Pons (tissue), 1 donor: Measurements from ENCODE around the gene ST3GAL3.
A peak's percentile ranks its signal among the peaks of the same experiment; 100 is the strongest.

Experiments
- DNase-seq: peaks from one replicate; pipeline ENCODE4 v3.0.0-alpha.2; 2016; ENCODE audit warnings: low spot score

Gene ST3GAL3

DNA sequence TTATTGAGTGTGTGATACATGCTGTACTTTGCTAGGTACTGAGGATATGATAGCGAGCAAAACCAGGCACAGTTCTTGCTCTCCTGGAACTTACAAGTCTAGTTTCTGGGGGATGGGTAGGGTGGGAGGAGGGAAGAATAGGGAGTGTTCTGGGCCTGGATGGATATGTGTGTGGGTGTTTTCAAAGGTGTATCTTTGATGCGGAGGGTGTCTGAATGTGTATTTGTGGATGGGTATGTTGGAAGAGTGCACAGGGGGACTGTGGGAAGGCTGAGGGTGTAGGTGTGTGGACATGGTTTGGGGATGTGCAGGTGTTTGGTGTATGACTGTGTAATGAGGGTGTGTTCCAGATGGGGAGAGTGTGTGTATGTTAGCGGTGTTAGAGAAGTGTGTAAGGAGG, 258.0 kb downstream of the ST3GAL3 start:
- DNase-seq: no peak

GRCh38 chr1:43968348-43968948, 261.1 kb downstream of the ST3GAL3 start:
- DNase-seq: no peak

DNA sequence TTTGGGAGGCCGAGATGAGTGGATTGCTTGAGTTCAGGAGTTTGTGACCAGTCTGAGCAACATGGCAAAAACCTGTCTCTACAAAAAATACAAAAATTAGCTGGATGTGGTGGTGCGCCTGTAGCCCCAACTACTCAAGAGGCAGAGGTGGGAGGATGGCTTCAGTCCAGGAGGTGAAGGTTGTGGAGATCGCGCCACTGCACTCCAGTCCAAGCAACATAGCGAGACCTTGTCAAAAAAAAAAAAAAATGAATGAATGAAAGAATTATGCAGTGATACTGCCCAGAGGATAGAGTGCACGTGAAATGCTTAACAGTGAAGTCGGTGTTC, 262.0 kb downstream of the ST3GAL3 start:
- DNase-seq: no peak

- DNase-seq: peak; percentile 97
Observed at GRCh38 chr1:43969746-43970466, 262.6 kb downstream of the ST3GAL3 start, which contains the start of gene DPH2. Gene DPH2 (plus strand): TSS chr1:43970010. CDS start chr1:43970176, 166 bp downstream.

DNA sequence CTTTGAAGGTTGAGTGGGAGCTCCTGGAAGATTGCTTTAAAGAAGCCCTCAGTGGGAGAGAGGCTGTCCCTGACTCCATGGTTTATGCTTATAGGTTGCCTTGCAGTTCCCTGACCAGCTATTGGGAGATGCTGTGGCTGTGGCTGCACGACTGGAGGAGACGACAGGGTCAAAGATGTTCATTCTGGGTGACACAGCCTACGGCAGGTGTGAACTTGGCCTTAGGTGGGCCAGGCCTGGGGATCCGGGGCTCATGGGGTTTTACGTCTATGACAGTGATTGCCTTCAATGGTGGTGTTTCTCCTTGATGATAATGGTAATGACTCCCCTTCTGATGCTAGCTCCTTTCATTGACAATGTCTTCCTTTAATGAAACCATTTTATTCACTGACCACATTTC, 263.2 kb downstream of the ST3GAL3 start:
- no peak for DNase-seq

- DNase-seq: no peak
Observed at GRCh38 chr1:43970911-43971310, 263.6 kb downstream of the ST3GAL3 start.

DNA sequence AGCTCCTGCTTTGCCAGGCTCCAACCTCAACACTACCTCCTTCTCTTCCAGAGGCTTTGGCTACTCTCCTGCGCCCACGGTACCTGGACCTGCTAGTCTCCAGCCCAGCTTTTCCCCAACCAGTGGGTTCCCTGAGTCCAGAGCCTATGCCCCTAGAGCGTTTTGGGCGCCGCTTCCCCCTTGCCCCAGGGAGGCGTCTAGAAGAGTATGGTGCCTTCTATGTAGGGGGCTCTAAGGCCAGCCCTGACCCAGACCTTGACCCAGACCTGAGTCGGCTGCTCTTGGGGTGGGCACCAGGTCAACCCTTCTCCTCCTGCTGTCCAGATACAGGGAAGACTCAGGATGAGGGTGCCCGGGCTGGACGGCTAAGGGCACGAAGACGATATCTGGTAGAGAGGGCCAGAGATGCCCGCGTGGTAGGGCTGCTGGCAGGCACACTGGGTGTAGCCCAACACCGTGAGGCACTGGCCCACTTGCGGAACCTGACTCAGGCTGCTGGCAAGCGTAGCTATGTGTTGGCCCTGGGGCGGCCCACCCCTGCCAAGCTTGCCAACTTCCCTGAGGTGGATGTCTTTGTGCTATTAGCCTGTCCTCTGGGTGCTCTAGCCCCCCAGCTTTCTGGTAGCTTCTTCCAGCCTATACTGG, 264.1 kb downstream of the ST3GAL3 start:
- no peak for DNase-seq

GRCh38 chr1:43973981-43974442, 266.7 kb downstream of the ST3GAL3 start:
- no peak for DNase-seq

DNA sequence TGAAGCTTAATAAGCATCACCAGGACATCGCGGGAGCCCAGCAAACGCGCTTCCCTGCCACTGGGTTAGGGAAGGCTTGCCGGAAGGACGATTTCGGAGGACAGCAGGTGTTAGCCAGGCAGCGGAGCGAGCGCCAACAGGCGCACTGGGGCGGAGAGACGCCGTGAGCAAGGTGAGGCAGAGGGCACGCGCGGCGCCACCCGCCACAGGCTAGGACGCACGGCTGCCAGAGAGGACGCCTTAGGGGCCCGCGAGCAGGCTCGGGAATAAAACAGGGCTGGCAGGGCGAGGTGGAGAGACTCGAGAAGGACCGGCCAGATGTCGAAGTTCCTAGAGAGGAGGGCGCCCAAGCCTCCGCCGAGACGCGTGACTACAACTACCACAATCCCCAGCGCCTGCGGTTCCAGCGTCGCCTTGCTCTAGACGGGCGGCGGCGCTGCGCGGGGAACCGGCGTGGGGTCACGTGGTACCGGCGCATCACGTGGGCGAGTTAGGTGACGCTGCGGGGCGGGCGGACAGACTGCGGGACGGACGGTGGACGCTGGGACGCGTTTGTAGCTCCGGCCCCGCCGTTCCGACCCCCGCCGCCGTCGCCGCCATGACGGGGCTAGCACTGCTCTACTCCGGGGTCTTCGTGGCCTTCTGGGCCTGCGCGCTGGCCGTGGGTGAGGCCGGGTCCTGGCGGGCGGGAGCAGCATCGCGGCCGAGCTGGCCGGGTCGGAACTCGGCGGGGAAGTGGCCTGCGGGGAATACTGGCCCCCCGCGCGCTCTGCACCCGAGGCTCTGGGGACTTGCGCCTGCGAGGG, 267.3 kb downstream of the ST3GAL3 start, which contains the start of gene ATP6V0B:
TSS of gene ATP6V0B (plus strand) at position 518 of the 806 bp plus-strand sequence. CDS start at position 599, 81 bp downstream.
- peak; percentile 93 for DNase-seq

GRCh38 chr1:43975249-43975961, 268.1 kb downstream of the ST3GAL3 start:
- DNase-seq: peak; percentile 56

- DNase-seq: no peak
Observed at GRCh38 chr1:43976045-43976444, 268.7 kb downstream of the ST3GAL3 start.

- DNase-seq: no peak
Observed at GRCh38 chr1:43976890-43977289, 269.6 kb downstream of the ST3GAL3 start.

DNA sequence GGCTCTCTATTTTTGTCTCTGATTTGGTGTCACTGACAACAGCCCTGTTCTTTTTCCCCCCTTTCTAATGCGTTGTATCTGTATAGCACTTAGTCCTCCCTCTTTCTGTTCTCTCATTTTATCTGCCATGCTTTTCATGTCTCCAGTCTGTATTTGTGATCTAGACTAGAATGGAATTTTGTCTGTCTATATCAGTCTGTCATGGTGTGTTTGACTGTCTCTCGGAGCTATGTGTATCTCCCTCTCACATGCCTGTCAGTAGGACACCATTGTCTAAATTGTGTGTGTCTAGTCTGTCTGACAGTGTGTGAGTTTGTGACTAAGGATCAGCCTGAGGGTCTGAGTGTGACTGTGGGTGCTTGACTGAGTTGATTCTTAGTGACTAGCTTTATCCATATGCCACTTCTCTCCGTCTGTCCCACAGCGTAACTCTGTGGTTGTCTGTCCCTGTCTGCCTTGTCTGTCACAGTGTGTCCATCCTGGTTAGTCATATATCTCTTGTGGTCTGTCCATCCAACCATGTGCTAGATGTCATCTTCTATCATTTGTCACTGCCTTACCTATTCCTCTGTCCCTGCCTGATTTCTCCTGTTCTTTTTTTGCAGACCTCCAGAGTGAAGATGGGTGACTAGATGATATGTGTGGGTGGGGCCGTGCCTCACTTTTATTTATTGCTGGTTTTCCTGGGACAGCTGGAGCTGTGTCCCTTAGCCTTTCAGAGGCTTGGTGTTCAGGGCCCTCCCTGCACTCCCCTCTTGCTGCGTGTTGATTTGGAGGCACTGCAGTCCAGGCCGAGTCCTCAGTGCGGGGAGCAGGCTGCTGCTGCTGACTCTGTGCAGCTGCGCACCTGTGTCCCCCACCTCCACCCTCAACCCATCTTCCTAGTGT, 270.3 kb downstream of the ST3GAL3 start:
- DNase-seq: no peak

GRCh38 chr1:43978264-43978550, 270.9 kb downstream of the ST3GAL3 start:
- no peak for DNase-seq

- no peak for DNase-seq
Observed at GRCh38 chr1:43978551-43979260, 271.4 kb downstream of the ST3GAL3 start, which contains the start of gene B4GALT2. Gene B4GALT2 (plus strand): TSS chr1:43979210. CDS start chr1:43981161, 1,951 bp downstream.

- DNase-seq: no peak
Observed at GRCh38 chr1:43979261-43979527, 271.9 kb downstream of the ST3GAL3 start.

DNA sequence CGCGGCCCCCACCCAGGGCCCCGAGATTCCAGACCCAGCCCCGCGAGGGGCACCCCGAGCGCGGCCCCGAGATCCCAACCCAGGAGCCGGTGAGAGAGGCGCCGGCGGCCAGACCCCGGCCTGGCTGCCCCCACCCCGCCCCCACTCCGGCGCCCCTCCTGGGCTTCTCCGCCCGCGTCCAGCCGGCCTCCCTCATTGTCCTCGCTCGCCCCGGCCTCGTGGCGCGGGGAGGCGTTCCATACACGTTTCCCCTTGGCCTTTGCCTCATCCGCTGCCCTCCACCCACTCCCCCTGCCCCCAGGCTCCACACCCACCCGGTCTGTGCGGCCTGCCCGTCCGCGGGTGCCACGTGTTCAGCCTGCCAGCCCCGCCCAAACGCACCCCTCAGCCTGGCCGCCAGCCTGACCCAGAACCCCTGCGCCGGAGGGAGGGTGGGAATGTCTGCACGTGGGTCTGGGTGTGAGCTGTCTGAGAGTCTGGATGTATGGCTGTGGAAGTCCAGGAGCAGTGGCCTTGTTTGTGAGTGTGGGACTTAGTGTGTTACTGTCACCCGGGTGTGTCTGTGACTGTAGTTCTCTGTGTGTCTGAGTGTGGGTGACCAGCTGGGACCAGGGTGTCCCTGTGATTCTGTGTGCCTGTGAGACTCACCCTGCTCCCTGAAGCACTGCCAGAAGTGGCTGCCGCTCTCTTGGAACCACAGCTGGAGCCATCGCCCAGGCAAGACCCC, 272.4 kb downstream of the ST3GAL3 start:
- no peak for DNase-seq

DNA sequence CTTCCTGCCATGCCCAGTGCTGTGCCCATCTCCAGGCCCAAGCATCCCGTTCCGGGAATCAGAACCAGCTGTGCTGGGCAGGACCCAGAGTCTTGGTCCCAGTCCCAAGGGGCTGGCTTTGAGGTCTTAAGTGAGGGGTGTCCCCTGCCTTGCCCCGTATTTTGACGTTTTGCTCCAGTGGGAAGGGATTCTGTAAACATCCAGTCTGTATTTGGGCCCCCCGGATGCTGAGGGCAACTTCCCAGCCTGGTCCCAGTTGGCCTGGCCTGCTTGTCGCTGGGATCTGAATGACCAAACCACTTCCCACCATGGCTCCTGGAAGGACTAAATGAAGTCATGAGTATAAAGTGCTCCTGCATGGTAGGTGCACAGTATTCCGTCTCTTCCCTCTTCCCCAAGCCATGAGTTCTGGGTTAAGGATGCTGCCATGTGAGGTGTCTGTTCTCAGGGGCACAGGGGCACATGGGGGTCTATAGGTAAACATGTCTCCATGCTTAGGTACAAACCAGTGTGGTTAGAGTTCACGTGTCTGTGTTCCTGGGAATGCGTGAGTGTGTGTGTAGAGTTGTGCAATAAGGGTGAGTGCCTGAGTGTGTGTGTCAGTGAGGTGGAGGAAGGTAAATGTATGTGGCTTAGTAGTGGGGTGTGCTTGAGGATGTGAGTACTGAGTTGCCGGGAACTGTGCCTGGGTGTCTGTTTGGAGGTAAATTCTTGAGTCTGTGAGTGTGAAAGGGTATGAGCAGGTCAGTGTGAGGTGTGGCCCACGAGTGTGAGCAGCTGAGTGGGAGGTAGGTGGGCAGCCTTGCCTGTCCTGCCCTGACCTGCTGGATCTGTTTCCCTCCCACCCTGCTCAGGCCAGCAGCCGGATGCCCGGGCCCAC, 273.2 kb downstream of the ST3GAL3 start:
- DNase-seq: no peak
